NCI-H2227 (cell line): ENCODE measurements around the gene DEGS2.
A peak's percentile ranks its signal among the peaks of the same experiment; 100 is the strongest.
"Not testable (repeated sequence)": the region's sequence is repeated elsewhere in the genome, so short reads cannot be mapped to it uniquely, and the experiment has no call there.

ENCODE experiments used
- DNase-seq: peaks from one replicate; lab custom pipeline; 2025; ENCODE audit not compliant: unreplicated experiment; lab: John Stamatoyannopoulos, UW

Gene DEGS2

GRCh38 chr14:100159094-100159864, at the start of gene DEGS2:
TSS of gene DEGS2 (minus strand) at chr14:100159645. CDS start at chr14:100159587, 58 bp downstream.
- DNase-seq = peak; percentile 64

DNA sequence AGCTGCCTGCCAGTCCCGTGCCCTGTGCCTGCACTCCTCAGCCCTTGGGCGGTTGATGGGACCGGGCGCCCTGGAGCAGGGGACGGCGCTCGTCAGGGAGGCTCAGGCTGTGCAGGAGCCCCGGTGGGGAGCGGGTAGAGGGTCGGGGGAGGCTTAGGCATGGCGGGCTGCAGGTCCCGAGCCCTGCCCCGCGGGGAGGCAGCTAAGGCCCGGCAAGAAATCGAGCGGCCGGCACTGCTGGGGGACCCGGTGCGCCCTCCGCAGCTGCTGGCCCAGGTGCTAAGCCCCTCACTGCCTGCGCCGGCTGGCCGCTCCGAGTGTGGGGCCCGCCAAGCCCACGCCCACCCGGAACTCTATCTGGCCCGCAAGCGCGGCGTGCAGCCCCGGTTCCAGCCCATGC, 48.7 kb upstream of the DEGS2 start:
- DNase-seq = not testable (repeated sequence)

DNA sequence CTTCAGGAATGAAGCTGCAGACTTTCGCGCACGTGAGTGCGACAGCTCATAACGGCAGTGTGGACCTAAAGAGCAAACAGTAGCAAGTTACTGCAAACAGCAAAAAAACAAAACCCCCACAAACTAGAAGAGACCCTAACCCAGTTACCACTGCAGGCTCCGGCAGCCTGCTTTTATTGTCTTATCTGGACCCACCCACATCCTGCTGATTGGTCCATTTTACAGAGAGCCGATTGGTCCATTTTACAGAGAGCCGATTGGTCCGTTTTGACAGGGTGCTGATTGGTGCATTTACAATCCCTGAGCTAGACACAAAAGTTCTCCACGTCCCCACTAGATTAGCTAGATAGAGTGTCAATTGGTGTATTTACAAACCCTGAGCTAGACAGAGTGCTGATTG, 48.1 kb upstream of the DEGS2 start:
- DNase-seq = not testable (repeated sequence)

DNA sequence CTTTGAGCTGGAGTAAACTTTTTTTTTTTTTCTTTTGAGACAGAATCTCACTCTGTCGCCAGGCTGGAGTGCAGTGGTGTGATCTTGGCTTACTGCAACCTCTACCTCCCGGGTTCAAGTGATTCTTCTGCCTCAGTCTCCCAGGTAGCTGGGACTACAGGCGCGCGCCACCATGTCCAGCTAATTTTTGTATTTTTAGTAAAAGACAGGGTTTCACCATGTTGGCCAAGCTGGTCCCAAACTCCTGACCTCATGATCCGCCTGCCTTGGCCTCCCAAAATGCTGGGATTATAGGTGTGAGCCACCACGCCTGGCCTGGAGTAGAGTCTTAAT, 45.4 kb upstream of the DEGS2 start:
- DNase-seq = not testable (repeated sequence)

GRCh38 chr14:100203962-100204834, 44.8 kb upstream of the DEGS2 start:
- DNase-seq = no peak

GRCh38 chr14:100203146-100203545, 43.7 kb upstream of the DEGS2 start:
- no peak for DNase-seq

DNA sequence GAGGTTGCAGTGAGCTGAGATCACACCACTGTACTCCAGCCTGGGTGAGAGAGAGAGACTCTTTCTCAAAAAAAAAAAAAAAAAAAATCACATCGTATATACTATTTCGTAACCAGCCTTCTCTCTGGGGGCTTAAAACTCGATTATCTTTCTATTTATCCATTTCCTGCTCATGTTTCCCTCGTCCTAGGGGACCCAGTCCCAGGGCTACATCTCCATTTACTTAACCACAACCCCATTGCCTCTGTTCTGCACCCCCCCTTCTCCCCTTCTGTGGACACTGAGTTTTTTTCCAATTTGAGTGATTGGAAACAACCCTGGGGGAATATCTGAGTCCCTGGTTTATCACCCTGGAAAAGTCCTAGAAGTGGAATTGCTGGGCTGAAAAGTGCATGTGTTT, 43.3 kb upstream of the DEGS2 start:
- no peak for DNase-seq

- DNase-seq = no peak
These were observed 42.3 kb upstream of the DEGS2 start for GRCh38 chr14:100201701-100202100.

DNA sequence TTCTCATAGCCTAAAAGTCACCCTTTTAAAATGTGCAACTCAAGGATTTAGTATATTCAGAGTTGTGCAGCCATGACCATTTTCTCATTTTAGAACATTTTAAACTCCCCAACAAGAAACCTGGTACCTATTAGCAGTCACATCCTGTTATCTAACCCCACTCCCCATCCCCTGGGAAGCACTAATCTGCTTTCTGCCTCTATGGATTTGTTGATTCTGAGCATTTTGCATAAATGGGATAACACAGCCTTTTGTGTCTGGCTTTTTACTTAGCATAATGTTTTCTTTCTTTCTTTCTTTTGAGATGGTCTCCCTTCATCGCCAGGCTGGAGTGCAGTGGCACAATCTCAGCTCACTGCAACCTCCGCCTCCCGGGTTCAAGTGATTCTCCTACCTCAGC, 40.9 kb upstream of the DEGS2 start:
- no peak for DNase-seq

DNA sequence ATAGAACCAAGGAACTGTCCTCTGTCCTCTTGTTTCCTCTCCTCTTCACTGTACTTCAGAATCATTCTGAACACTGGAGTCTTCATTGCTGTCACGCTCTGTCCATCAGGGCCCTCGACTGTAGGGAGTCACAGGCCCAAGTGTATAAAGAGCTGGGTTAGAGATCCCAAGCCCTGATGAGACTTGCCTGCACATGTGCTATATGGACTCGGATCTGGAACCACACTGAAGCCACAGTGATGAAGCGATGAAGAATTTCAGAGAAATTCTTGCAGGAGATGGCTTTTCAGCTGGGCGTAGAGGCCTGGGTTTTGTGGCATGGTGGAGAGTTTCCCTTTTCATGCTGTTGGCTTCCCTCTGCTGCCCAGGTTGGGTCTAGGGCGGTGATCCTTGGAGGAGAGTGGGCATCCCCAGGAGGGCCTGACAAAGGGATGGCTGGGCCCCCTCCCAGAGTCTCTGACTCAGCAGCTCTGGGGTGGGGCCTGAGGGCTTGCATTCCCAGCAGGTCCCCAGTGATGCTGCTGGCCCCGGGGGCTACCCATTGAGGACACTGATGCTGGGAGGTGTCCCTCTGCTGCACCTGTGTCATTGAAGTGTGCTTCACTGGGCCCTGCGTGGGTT, 39.9 kb upstream of the DEGS2 start:
- no peak for DNase-seq

DNA sequence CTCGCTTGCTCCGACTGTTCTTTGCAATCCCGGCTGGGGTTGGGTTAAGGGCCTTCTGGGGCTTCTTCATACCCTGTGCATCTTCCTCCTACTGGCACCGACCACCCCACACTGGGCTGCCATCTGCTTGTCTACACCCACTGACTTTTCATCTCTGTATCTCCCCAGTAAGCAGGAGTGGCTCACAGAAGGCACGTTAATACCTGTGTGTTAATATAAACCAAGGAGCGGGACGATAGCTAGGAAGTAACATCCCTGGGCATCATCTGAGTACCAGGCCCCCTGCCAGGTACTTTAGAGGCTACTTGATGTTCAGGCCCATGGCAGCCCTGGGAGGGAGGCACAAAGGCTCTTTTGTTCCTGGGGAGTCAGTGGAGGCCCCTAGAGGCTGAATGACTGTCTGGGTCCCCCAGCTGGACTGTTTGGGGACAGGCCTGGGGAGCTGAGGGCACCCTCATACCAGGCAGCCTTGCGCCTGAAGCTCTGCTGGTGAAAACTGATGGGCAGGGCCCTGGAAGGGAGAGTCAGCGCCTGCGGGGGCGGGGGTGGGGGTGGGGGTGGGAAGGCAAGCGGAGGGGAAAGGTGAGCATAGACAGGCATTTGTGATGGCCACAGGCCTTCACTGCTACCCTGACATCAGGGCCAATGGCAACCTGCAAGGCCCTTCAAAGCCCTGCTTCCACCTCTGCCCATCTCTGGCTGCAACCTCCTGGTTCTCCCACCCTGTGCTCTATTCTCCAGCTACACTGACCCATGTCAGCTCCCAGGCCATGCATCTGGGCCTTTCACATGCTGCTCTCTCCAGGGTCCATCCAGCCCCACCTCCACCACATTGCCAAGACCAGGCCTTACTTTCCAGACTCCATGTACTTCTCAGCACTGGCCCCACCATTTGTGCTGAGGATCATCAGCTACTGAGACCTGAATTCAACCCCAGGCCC, 34.2 kb upstream of the DEGS2 start:
- DNase-seq = peak; percentile 30

- peak; percentile 99 for DNase-seq
These were observed 33.4 kb upstream of the DEGS2 start for GRCh38 chr14:100192672-100193416.

GRCh38 chr14:100192250-100192671, 32.8 kb upstream of the DEGS2 start:
- DNase-seq = no peak

- DNase-seq = no peak
These were observed 32.3 kb upstream of the DEGS2 start for GRCh38 chr14:100191584-100192249.

DNA sequence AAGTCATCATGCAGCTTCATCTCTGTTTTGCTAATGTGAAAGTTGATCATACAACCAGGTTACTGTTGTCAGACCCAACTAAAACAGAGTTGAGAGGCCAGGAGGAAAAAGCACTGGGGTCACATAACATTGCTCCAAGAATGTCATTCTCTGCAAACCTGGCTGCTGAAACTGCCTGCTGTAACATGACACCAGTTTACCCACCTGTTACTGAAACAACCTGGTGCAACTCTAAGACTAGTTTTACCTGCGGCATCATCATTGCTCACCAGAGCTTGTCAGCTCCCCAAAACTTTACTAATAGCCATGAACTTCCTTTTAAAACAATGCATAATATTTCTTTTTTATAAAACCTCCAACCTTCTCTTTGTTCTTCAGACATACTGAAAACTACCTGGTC, 30.7 kb upstream of the DEGS2 start:
- DNase-seq = no peak

- no peak for DNase-seq
These were observed 29.1 kb upstream of the DEGS2 start for GRCh38 chr14:100188392-100189030.

DNA sequence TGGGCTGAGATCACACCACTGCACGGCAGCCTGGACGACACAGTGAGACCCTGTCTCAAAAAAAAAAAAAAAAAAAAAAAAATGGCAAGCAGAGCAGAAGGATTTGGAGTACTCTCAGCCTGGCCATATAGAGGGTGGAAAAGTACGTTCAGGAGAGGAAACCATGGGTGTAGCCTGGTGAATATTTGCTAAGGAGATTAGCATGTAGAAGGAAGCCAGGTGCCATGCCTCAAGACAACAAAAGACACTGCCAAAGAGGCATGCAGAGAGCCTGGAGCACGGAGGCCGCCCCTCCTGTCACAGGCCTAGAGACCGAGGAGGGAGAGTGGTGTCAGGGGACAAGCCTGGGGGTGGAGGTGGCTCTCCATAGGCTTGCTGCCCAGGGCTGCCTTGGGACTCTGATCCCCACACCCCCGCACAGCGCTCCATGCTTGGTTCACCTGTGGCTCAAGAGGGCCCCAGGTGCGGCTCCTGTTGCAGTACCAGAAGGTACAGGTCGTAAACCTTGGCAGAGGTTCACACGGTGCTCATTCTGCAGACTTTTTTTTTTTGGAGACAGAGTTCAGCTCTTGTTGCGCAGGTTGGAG, 27.9 kb upstream of the DEGS2 start:
- DNase-seq = no peak

DNA sequence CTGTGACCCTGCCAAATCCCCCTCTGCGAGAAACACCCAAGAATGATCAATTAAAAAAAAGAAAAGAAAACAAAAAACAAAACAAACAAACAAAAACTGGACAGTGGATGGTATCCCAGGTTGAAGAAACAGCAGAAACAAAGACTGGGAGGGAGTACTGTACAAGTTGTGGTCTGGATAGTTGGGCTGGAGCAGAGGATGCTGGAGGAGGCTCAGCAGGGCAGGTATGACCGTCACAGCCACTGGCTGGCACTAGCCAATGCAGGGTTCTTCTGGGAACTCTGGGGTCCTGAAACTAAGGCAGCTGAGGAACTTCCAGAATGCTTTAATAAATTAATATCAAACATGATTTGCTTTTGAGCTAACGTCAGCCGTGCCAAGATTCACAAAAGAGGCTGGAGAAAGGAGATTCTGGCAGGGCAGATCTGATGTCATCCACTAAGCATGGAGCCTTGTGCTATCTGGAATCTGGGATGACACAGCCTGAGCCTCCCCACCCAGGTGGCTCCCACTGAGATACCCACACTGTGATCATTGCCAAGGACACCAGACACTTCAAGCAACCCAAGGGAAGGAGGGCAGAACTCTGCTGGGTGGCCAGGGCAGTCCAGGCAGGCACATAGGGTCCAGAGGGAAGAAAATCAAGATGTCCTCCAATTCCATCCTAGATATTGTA, 22.6 kb upstream of the DEGS2 start:
- DNase-seq = not testable (repeated sequence)
